Globus pallidus (tissue), 1 donor: Measurements from ENCODE around the gene ITGA11.

Experiments used
- DNase-seq: peaks from one replicate; pipeline ENCODE4 v3.0.0-alpha.2; 2015; ENCODE audit warnings: low spot score

ITGA11 gene

GRCh38 chr15:68310804-68311463 lies 121.0 kb downstream of the ITGA11 start:
- DNase-seq, result no peak

GRCh38 chr15:68310178-68310803 lies 121.7 kb downstream of the ITGA11 start:
- no peak for DNase-seq

GRCh38 chr15:68309024-68309423 lies 122.9 kb downstream of the ITGA11 start:
- DNase-seq, result no peak

- DNase-seq, result no peak
These were observed 124.6 kb downstream of the ITGA11 start for GRCh38 chr15:68307131-68307928.

GRCh38 chr15:68305420-68305871 lies 126.5 kb downstream of the ITGA11 start:
- no peak for DNase-seq

GRCh38 chr15:68304589-68305337 lies 127.2 kb downstream of the ITGA11 start:
- DNase-seq, result no peak

- no peak for DNase-seq
These were observed 128.2 kb downstream of the ITGA11 start for GRCh38 chr15:68303560-68304436.

- no peak for DNase-seq
These were observed 128.8 kb downstream of the ITGA11 start for GRCh38 chr15:68303134-68303533.

GRCh38 chr15:68302729-68303128 lies 129.2 kb downstream of the ITGA11 start:
- no peak for DNase-seq

GRCh38 chr15:68301301-68301700 lies 130.7 kb downstream of the ITGA11 start:
- DNase-seq, result no peak

- DNase-seq, result no peak
These were observed 131.6 kb downstream of the ITGA11 start for GRCh38 chr15:68300115-68300940.

GRCh38 chr15:68299436-68299835 lies 132.5 kb downstream of the ITGA11 start:
- no peak for DNase-seq

GRCh38 chr15:68298882-68299381 lies 133.0 kb downstream of the ITGA11 start:
- peak; percentile 55 for DNase-seq

GRCh38 chr15:68298336-68298735 lies 133.6 kb downstream of the ITGA11 start:
- DNase-seq, result no peak

- no peak for DNase-seq
These were observed 136.8 kb downstream of the ITGA11 start for GRCh38 chr15:68295014-68295805.

- DNase-seq, result no peak
These were observed 139.0 kb downstream of the ITGA11 start for GRCh38 chr15:68292967-68293366.

GRCh38 chr15:68292157-68292781 lies 139.7 kb downstream of the ITGA11 start:
- no peak for DNase-seq

- DNase-seq, result no peak
These were observed 141.2 kb downstream of the ITGA11 start for GRCh38 chr15:68290715-68291114.
